Calu3 (cell line): ENCODE measurements around the gene DLK1. TPM values are rescaled to one million over a fixed set of nuclear protein-coding genes. Genes with fewer than 3 reads are reported as not detected.

Experiments used
- BruUV-seq: library from RNA; stranded (reverse); fragments of 400-500 nt; replicated peaks from 2 replicates; lab custom pipeline; 2021; lab: Mats Ljungman, UMichigan
- CTCF ChIA-PET: fragments of 300-600 bp; sonication (Branson Sonifier 250); formaldehyde crosslinking; loops from one replicate; lab custom pipeline; 2022; ENCODE audit warnings: antibody characterized with exemption; lab: Charles Lee
- DNase-seq: peaks from one replicate; pipeline ENCODE4 v3.0.0; 2022
- H3K27ac Mint-ChIP-seq: one replicate; pipeline ENCODE4 v1.8.0; 2022; ENCODE audit warnings: mixed read lengths; ENCODE audit not compliant: unreplicated experiment
- H3K27me3 Mint-ChIP-seq: one replicate; pipeline ENCODE4 v1.8.0; 2022; ENCODE audit warnings: mixed read lengths; ENCODE audit not compliant: unreplicated experiment
- H3K36me3 Mint-ChIP-seq: one replicate; pipeline ENCODE4 v1.8.0; 2022; ENCODE audit warnings: mild to moderate bottlenecking, moderate library complexity, mixed read lengths; ENCODE audit not compliant: insufficient read depth, unreplicated experiment
- H3K4me1 Mint-ChIP-seq: one replicate; pipeline ENCODE4 v1.8.0; 2022; ENCODE audit warnings: mild to moderate bottlenecking, low read depth, mixed read lengths; ENCODE audit not compliant: unreplicated experiment
- H3K4me3 Mint-ChIP-seq: one replicate; pipeline ENCODE4 v1.8.0; 2022; ENCODE audit warnings: mild to moderate bottlenecking, low read depth, moderate library complexity, mixed read lengths; ENCODE audit not compliant: unreplicated experiment
- H3K9me3 Mint-ChIP-seq: one replicate; pipeline ENCODE4 v1.8.0; 2022; ENCODE audit warnings: low read depth, mixed read lengths; ENCODE audit not compliant: unreplicated experiment
- intact Hi-C: fragments of 100-400 bp; cut with micrococcal nuclease; formaldehyde crosslinking; loops from one replicate; pipeline ENCODE4 v1.10.0; 2022; ENCODE audit not compliant: unreplicated experiment
- total RNA-seq: library from RNA; stranded (reverse); gene quantifications from 2 replicates; pipeline ENCODE4 v1.2.3, GENCODE V29; 2022
- TF ChIP-seq, protein P1 (sequence below): fragments of 200-600 bp; IDR thresholded peaks from one replicate; pipeline ENCODE4 v1.8.0; 2022; ENCODE audit warnings: antibody characterized with exemption; ENCODE audit not compliant: unreplicated experiment

The DLK1 gene
- total RNA-seq, 1 experiment from 2014 or later = not detected

- CTCF ChIA-PET = no interaction called here
- TF ChIP-seq, protein P1, sequence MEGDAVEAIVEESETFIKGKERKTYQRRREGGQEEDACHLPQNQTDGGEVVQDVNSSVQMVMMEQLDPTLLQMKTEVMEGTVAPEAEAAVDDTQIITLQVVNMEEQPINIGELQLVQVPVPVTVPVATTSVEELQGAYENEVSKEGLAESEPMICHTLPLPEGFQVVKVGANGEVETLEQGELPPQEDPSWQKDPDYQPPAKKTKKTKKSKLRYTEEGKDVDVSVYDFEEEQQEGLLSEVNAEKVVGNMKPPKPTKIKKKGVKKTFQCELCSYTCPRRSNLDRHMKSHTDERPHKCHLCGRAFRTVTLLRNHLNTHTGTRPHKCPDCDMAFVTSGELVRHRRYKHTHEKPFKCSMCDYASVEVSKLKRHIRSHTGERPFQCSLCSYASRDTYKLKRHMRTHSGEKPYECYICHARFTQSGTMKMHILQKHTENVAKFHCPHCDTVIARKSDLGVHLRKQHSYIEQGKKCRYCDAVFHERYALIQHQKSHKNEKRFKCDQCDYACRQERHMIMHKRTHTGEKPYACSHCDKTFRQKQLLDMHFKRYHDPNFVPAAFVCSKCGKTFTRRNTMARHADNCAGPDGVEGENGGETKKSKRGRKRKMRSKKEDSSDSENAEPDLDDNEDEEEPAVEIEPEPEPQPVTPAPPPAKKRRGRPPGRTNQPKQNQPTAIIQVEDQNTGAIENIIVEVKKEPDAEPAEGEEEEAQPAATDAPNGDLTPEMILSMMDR = no peak
- no peak overlapping the region for H3K4me3 Mint-ChIP-seq
- H3K9me3 Mint-ChIP-seq = no peaks in the 10 kb centered on the region
- no TSS peak for BruUV-seq
- H3K4me1 Mint-ChIP-seq = no peaks in the 10 kb centered on the region
- H3K27ac Mint-ChIP-seq = no peak overlapping the region
- no peaks in the 10 kb centered on the region for H3K36me3 Mint-ChIP-seq
- no peak for DNase-seq
- intact Hi-C loops = no loop called here
- peaks cover 53% of the 10 kb centered on the region for H3K27me3 Mint-ChIP-seq
Observed at GRCh38 chr14:100715332-100715731, 11.4 kb upstream of the DLK1 start.

DNA sequence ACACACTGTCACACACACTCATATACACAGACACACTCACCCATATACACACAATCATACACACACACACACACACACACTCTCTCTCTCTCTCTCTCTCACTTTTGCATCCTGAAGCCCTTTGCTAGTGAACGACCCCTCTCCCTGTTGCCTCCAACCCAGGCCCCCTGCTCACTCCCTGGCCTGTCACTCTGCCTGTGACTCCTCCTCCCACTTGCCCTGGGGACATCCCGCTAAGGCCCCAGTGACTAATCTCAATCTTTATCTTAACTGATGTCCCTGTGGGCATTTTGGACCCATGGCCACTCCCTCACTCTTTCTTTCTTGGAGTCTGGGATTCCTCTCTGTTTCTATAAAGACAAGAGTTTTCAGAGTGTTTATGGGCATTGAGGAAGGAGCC lies 10.9 kb upstream of the DLK1 start:
- TF ChIP-seq, protein P1 = no peak
- H3K27me3 Mint-ChIP-seq = peaks cover 58% of the 10 kb centered on the region
- H3K36me3 Mint-ChIP-seq = no peaks in the 10 kb centered on the region
- no peaks in the 10 kb centered on the region for H3K9me3 Mint-ChIP-seq
- no peak overlapping the region for H3K4me3 Mint-ChIP-seq
- no peak for DNase-seq
- intact Hi-C loops = no loop called here
- CTCF ChIA-PET = no interaction called here
- no peaks in the 10 kb centered on the region for H3K4me1 Mint-ChIP-seq
- no peak overlapping the region for H3K27ac Mint-ChIP-seq
- BruUV-seq = no TSS peak

DNA sequence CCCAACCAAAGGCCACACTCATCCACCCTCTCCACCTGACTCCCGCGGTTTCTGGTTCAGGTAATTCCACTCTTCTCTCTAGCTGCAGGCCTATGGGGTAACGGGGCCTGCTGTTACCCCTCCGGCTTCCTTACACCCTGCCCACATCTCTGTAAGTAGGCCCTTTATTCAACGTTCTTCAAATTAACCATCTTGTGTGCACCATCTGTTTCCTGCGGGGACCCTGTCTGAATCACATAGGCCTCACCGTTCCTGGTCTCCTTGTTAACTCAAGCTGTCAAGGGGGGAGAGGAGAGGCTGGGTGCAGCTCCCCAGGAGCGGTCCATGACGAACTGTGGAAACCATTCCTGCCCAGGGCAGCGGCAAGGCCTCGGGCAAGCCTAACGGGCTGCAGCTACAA lies 9.3 kb upstream of the DLK1 start:
- intact Hi-C loops = no loop called here
- Mint-ChIP-seq H3K4me3 (no peak overlapping the region), H3K27me3 (peaks cover 74% of the 10 kb centered on the region), H3K27ac (no peak overlapping the region), H3K4me1 (no peaks in the 10 kb centered on the region), H3K36me3 (no peaks in the 10 kb centered on the region), H3K9me3 (no peaks in the 10 kb centered on the region)
- DNase-seq = no peak
- no TSS peak for BruUV-seq
- TF ChIP-seq, protein P1 = no peak
- CTCF ChIA-PET = no interaction called here

DNA sequence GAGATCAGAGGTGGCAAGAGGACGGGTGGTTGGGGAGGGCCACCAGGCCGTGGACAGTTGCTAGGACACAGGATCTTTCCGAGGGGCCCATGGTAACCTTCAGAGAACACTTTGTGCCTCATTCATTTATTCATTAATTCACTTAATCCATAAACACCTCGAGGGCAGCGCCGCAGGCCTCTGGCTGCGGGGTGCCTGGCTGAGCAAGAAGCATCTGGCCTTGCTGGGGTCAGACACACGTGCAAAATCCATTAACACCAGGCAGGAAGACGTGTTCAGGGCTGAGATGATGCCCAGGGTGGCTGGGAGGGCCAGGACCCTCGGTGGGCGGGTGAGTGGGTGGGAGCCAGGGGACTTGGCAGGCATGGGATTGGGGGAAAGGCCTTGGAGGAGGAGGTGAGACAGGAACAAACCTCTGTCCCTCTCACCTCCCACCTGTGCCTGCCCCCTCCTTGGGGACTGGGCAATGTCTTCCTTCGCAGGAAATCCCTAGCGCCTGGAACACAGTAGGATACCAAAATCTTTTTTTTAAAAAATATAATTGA lies 6.6 kb upstream of the DLK1 start:
- Mint-ChIP-seq H3K27me3 (peaks cover 97% of the 10 kb centered on the region), H3K27ac (no peak overlapping the region), H3K36me3 (no peaks in the 10 kb centered on the region), H3K4me3 (no peak overlapping the region), H3K4me1 (no peaks in the 10 kb centered on the region), H3K9me3 (no peaks in the 10 kb centered on the region)
- DNase-seq = no peak
- CTCF ChIA-PET = no interaction called here
- no TSS peak for BruUV-seq
- intact Hi-C loops = no loop called here
- TF ChIP-seq, protein P1 = no peak
